Right renal cortex interstitium (tissue), 3 donors: ENCODE results near the gene ZC3H12C. TPM values are rescaled to one million over a fixed set of nuclear protein-coding genes. Genes with fewer than 3 reads are reported as not detected.
A peak's percentile ranks its signal among the peaks of the same experiment; 100 is the strongest.

Experiments
- DNase-seq, 3 donors: peaks; one replicate each; pipeline ENCODE4 v3.0.0-alpha.2; 2013; ENCODE audit warnings: low read depth in 3 of 3, low spot score in 2 of 3
- polyA plus RNA-seq, 3 donors: library from polyadenylated mRNA; unstranded; fragments of 120-200 nt; gene quantifications; one replicate each; pipeline ENCODE4 v1.2.1, GENCODE V29; 2013; ENCODE audit not compliant: insufficient read length in 3 of 3

Gene ZC3H12C
- polyA plus RNA-seq, 3 donors = 7.4 to 8.2 (median 8.1) TPM

DNA sequence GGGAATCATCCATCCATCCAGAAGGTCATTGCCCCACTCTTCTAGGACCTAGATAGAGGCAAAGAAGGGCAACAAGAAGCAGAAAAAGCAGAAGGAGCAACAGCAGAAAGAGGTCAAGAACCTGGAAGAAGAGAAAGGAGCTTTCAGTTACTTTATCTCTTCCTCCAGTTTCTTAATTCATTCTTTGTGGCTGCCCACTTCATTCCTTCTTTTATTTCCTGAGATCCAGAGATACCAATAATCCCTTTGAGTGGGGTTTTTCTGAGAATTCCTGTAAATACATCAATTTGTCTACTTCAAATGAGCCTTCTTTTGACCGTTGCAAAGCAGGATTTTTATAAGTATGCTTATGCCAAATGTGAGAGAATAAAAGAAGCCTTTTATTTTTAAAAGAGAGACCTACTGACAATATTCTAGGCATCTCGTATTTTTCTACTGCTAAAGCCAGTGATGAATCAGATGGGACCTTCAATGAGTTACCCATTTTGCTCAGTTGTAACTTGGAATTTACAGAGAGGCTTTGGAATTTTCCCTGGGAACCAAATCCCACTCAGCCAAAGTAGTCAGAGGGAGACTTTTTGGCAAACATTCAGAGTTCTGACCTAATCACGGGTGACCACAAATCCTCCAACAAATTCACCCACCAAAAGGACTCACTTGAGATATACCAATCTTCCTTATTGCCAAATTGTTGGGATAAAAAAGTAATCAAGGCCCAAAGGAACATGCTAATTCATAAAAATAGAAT, 54.9 kb downstream of the ZC3H12C start:
- no peak for DNase-seq

DNA sequence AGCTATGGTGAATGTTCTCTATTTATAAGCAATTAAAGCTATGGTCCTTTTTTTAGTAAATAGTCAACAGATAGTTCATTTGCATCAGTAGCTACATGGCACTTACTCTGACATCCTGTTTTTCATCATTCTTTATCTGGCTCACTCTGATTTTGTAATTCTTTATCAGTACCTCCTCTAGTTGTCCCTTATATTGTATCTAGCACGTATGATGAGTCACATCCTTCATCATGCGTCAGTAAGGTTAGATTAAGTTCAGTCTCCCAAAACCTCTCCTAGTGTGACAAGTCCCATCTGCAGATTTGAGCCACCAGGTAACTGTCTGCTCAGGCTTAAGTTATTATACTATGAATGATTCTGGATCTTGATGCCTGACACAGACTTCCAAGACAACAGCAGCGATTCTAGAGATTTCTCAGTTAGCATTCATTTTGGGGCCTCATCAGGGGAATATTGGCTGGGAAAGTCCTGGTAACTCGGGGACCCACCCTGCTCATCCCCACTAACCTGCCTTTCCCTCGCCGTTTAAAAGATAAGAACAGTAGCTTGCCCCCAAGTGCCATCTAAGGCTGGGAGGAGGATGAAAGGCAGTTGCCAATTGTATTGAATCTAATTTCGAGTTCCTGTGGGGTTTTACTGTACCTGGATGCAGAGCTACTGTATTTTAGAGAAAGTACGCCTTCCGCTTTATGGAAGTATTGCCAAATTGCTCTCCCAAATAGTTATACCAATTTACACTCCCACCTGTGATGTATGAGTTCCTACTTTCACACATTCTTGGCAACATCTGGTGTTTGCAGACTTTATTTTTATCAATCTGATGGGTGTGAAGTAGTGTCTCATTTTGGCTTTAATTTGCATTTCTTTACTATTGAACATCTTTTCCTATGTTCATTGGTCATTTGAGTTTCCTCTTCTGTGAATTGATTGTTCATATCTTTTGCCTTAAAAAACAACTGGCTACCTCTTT, 55.9 kb downstream of the ZC3H12C start:
- no peak for DNase-seq

DNA sequence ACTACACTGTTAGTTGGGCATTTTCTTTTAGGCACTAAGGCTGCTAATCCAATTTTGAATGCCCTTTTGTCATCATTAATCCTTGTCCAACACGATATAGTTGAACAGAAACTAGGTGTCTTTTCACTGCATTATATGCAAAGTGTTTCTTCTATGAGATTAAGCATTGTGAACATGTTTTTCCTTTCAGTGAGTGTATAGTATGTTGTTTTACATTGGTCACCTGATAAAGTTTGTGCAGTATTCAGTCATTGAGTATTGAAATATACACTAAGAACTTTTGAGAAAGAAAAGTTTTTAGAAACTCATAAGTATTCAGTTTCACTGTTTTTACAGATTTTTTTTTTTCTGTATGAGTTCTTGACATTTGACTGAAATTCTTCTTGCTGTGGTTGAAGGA, 59.0 kb downstream of the ZC3H12C start:
- DNase-seq = no peak

DNA sequence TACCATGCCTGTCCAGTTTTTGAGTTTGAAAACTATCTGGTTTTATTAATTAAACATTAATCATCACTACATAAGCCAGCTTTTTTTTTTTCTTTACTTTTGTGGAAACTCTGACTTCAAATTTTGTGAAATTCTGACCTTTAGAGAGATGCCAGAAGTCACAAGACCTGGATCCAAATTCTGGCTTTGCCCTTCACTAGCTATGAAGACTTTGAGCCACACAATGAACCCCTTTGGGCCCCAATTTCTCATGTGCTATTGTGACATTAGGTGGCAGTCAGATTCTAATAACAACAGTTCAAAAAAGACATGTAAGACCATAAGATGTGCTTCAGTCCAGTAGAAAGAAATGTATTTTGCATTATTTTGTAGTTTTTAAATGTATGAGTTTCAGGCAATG, 60.3 kb downstream of the ZC3H12C start:
- no peak for DNase-seq

DNA sequence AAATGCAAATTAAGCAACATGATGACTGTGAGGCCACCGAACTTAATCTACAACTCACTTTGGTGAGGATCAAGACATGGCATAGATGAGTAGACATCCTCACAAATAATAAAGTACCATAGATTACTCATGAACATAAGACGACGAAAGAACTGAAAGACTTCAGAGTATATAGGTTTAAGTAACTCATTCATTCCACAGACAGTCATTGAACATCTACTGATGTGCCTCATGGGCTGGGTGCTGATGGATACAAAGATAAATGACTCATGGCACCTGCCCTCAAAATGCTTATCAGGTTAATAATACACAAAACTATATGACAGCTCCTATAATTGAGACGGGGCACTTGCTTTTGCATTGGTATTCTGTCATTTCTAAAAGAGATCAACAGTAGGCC, 63.3 kb downstream of the ZC3H12C start:
- DNase-seq = no peak

DNA sequence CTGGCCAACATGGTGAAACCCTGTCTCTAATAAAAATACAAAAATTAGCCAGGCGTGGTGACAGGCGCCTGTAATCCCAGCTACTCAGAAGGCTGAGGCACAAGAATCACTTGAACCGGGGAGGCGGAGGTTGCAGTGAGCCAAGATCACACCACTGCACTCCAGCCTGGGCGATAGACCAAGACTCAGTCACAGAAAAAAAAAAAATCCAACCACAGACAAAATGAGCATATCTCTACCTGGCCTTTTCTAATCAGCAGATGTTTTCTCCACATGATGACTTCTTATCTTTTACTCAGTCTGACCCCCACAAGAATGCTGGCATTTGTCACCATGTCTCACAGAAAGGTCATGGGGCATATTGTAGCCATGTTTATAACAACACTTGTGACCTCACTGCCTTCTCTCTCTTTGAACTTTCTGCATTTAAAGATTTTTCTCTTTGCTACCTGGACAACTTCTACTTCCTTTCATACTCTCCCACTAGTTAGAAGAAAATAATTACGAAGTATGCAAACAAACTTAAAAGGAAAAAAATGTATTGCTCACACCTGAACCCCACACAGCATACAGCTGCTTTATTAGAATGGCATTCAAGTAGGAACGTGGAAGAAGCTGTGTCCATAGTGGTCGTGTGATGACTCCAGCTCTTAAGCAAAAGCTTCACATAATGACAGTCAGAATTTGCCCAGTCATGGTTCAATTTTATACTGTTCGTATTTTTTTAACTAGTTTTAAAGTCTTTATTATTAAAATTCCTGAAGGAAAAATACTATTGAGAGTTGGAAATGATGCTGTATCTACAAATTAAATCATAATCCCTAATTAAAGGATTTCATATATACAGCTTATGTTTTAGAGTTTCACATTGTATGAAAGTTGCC, 65.4 kb downstream of the ZC3H12C start:
- no peak for DNase-seq

DNA sequence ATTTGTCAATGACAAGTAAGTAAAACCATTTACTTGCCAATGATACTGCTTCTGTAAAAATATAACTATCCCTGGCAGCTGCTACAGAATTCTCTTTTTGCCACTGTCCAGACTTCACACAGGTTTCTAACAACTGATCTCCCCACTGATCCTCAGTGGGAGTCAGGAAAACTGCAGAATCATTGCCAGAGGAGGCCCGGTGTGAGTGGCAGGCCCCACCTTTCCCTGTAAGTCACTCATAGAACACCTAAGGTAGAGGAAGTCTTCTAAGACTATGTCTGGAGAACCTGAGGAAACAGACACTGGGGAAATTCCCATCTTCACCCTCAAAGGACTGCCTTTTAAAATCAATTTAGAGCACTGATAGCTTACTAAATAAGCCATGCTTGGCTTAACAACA, 66.3 kb downstream of the ZC3H12C start:
- DNase-seq = no peak

DNA sequence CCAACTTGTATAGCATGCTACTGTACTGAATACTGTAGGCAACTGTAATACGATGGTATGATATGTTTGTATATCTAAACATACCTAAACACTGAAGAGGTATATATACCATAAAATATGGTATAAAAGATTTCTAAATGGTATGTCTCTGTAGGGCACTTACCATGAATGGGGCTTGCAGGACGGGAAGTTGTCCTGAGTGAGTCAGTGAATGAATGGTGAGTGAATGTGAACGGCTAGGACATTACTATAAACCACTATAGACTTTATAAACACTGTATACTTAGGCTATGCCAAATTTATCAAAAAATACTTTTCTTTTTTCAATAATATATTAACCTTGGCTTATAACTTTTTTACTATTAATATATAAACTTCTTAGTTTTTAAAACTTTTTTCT, 66.8 kb downstream of the ZC3H12C start:
- DNase-seq = no peak

DNA sequence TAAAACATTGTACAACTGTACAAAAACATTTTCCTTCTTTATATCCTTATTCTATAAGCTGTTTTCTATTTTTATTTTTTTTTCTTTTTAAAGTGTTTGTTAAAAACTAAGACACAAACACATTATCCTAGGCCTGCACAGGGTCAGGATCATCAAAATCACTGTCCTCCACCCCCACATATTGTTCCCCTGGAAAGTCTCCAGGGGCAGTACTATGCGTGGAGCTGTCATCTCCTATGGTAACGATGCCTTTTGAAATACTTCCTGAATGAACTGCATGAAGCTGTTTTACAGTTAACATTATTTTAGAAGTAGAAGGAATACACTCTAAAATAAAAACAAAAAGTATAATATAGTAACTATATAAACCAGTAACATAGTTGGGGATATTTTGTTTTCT, 67.2 kb downstream of the ZC3H12C start:
- DNase-seq = no peak

DNA sequence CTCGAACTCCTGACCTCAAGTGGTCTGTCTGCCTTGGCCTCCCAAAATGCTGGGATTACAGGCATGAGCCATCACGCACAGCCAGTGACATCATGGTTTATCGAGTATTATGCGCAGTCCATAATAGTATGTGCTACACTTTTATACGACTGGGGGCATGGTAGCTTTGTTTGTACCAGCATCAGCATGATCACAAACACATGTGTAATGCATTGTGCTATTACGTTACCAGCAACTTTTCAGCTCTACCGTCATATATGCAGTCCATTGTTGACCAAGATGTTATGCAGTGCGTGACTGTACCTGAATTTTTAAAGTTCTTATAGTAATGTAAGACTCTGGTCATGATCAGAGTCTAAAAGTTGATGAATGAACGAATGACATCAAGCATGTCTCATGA, 67.9 kb downstream of the ZC3H12C start:
- no peak for DNase-seq

DNA sequence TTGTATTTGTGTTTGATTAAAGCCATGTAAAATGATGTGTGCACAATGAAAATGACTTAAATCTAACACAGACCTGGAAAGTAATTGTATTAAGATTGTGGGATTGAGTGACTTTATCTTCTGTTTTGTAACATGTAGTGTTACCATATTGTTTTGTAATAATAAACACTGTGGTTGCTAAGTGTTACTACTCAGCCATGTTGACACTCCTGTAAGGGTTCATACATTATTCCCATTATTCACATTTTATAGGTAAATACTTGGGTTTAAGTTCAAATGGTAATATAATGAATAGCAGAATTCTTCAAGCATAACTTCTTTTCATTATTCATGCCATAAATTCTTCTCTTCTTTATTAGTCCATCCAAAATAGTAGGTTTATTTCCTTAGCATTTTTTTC, 69.0 kb downstream of the ZC3H12C start:
- no peak for DNase-seq

DNA sequence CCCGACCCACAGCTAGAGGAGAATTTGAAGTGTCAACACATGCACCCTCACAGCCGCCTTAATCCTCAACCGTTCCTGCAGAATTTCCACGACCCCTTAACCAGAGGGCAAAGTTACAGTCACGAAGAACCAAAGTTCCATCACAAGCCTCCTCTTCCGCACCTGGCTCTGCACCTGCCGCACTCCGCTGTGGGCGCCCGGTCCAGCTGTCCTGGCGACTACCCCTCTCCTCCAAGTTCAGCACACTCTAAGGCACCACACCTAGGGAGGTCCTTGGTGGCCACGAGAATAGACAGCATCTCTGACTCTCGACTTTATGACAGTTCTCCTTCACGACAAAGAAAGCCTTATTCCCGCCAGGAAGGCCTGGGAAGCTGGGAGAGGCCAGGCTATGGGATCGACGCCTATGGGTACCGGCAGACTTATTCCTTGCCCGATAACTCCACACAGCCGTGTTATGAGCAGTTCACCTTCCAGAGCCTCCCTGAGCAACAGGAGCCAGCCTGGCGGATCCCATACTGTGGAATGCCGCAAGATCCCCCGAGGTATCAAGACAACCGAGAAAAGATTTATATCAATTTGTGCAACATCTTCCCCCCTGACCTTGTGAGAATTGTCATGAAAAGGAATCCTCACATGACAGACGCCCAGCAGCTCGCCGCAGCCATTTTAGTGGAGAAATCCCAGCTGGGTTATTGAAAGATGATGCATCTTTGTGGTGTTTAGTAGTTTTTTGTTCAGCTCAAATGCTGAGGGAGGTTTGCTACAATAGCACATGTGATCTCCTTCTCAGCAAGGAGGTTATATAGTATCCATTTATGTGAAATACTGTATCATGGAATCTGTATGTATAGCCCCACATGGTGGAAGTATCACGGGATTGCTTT, 72.1 kb downstream of the ZC3H12C start:
- DNase-seq = no peak

DNA sequence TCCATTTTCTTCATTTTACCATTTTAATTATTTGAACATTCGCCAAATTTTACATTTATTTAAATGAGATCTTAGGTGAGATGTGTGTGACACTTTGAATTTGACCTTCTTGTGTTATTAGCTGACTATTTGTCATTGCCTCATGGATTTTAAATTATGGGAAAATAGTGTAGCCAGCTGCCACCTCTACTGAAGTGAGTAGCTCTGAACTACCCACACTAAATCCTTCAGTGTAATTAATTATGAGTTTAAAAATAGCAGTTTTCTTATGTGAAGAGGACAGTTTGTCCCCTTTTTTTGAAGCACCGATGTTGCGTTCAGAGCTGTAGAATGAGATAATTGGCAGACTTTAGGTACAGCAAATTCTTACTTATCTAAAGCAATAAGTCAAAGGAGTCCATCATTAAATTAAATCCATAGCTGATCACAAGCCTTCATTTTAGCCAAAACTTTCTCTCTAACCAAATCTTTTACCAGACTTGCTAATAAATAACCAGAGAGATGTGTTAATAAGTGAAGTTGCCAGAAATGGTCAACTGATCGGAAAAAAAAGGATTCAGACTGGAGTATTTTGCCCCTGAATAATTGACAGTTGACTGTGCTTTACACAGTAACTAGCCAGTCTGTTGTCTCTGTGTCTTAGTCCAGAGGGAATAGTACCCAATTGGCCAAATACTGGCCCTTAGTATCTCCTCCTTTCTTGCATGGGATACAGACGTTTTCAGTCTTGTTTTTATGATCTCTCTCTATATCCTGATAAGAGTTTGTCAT, 75.0 kb downstream of the ZC3H12C start:
- DNase-seq = no peak

DNA sequence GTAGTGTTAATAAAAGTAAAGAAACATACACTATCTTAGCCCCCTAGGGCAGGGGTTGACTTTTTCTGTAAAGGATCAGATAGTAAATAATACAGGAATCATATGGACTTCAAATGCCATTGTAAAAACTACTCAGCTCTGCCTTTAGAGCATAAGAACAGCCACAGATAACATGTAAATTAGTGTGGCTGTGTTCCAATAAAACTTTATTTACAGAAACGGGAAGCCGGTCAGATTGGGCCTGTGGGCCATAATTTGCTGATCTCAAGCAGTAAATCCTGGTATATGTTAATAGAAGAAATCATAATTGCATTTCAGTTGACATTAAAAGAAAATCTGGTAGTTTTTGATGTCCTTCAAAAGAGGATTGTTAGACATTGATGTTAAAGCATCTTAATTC, 76.5 kb downstream of the ZC3H12C start:
- DNase-seq = no peak

DNA sequence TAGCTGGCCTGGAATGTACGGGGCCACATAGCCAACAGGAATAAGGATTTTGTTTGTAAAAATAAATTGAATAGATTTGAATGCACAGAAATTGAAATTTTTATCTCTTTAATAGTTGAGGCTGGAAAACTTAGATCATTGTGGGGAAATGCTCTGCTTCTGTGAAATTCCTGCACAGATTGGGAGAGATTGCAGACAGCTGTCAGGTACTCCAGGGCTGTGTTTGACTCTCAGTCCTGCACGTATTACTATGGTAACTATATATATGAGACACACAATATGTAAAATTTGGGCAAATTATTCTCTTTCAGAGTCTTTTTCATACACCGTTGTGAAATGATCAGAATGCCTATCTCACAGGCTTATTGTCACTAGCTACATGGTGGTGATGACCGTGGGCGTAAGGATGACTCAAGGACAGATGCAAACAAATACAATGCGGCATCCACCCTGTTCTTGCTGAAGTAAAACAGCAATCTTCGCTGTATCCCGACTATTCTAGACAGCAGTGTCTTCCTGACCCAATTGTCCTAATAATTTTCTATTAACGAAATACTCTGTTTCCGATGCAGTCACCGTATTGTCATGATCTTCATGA, 79.4 kb downstream of the ZC3H12C start:
- no peak for DNase-seq

DNA sequence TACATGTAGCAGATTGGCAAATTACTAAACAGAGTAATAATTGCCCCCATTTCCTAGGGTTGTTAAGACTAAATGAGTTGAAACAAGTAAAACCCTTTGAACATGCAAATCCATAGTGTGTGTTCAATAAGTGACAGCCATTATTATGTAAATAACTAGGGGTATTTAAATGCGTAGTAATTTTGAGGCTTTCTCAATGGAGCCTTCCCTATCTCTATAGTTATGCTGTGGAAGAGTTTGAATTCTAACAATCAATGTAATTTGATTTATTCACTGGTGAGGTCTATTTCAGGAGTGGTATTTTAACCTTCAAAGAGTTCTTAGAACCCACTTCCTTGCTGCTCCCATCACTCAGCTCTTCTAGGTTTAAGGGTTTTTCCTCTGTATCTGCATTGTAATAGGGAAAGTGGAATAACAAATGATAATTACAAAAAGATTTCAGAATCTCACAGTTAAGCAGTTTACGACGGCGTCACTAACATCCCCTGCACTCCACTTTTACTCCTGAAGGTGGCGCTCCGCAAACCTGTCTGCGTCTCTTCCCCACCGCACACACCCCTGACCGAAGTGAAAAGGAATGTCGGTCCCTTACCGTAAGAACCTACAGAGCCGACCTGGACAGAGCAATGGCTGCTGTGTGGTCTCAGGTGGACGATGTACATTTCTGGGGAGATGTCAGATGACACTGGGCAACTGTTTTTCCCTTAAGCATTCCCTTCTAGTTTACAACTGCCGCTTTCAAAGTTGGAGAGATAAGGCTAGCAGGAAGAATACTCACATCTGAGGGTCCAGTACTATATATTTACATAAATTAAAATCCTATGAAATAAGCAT, 80.8 kb downstream of the ZC3H12C start:
- DNase-seq = peak; percentile 37 to 55 (median 47)

DNA sequence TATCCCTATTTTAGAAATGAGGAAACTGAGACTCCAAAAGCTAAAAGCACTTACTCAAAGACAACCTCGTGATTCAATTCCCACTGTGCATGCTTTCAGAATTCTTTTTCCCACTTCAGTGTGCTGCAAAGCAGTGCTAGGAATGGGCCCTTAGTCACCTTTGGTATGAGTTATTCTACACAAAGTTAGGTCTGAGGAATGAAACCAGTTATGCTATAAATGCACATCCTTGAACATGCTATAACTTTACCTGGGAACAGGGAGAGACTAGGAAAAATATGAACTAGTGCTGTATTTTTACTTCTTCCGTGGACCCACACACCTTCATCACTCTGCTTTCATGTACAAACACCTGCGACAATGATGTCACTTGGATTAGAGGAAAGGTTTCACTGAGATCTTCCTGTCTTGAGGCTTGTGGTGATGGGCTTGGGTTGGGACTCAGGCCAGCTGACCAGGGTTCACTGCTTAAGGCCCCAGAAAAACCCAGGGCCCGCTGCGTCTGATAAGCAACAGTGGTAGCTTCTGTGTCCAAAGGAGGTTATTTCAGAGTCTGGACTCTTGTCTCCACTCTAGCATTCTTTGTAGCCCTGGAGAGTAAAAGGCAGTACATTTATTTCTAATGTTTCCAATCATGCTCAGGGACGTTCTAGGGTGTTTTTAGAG, 81.6 kb downstream of the ZC3H12C start:
- no peak for DNase-seq
